ENCODE measurements around the gene MYCBPAP.

MYCBPAP gene

DNA sequence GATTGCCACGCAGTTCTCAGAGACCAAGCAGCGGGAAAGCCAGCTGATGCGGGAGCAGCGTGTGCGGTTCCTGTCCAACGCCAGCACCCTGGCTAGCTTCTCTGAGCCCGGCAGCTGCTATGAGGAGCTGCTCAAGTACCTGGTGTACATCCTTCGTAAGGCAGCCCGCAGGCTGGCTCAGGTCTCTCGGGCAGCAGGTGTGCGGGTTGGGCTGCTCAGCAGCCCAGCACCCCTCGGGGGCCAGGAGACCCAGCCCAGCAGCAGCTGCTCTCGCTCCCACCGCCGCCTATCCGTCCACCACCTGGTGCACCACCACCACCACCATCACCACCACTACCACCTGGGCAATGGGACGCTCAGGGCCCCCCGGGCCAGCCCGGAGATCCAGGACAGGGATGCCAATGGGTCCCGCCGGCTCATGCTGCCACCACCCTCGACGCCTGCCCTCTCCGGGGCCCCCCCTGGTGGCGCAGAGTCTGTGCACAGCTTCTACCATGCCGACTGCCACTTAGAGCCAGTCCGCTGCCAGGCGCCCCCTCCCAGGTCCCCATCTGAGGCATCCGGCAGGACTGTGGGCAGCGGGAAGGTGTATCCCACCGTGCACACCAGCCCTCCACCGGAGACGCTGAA is 67.5 kb downstream of the MYCBPAP start:
- no peaks in the 10 kb centered on the region for H3K36me3 Mint-ChIP-seq (ENCODE audit: low read depth)
- DNase-seq: no peak
- no peak overlapping the region for H3K27ac Mint-ChIP-seq
- no peaks in the 10 kb centered on the region for H3K9me3 Mint-ChIP-seq
- TF ChIP-seq, protein P1, sequence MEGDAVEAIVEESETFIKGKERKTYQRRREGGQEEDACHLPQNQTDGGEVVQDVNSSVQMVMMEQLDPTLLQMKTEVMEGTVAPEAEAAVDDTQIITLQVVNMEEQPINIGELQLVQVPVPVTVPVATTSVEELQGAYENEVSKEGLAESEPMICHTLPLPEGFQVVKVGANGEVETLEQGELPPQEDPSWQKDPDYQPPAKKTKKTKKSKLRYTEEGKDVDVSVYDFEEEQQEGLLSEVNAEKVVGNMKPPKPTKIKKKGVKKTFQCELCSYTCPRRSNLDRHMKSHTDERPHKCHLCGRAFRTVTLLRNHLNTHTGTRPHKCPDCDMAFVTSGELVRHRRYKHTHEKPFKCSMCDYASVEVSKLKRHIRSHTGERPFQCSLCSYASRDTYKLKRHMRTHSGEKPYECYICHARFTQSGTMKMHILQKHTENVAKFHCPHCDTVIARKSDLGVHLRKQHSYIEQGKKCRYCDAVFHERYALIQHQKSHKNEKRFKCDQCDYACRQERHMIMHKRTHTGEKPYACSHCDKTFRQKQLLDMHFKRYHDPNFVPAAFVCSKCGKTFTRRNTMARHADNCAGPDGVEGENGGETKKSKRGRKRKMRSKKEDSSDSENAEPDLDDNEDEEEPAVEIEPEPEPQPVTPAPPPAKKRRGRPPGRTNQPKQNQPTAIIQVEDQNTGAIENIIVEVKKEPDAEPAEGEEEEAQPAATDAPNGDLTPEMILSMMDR (IDR thresholded peaks at IDR 0.05): no peak
- H3K4me1 Mint-ChIP-seq: peaks cover 57% of the 10 kb centered on the region
- no peak overlapping the region for H3K4me3 Mint-ChIP-seq
- peaks cover 11% of the 10 kb centered on the region for H3K27me3 Mint-ChIP-seq (ENCODE audit: low read depth, poor library complexity)

DNA sequence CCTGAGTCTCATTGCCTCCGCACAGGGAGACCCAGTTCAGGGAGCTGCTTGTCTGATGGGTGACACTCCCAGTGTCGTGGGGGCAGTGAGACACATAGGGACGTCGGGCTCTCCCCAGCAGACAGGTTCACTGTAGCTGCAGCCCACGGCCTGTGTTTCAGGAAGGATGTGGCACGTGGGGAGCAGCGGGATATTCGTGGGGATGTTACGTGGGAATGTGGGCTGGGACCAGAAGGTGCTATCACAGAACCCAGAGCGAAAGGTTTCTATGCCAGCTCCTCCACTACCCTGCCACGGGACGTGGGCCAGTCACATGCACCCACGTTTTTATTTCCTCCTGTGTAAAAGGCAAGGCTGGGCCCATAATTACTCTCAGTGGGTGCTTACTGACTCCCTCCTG is 68.6 kb downstream of the MYCBPAP start:
- H3K4me1 Mint-ChIP-seq: peaks cover 57% of the 10 kb centered on the region
- H3K36me3 Mint-ChIP-seq (ENCODE audit: low read depth): no peaks in the 10 kb centered on the region
- peaks cover 9% of the 10 kb centered on the region for H3K27me3 Mint-ChIP-seq (ENCODE audit: low read depth, poor library complexity)
- TF ChIP-seq, protein P1 (IDR thresholded peaks at IDR 0.05): no peak
- no peak for DNase-seq
- no peak overlapping the region for H3K27ac Mint-ChIP-seq
- H3K9me3 Mint-ChIP-seq: no peaks in the 10 kb centered on the region
- H3K4me3 Mint-ChIP-seq: no peak overlapping the region

DNA sequence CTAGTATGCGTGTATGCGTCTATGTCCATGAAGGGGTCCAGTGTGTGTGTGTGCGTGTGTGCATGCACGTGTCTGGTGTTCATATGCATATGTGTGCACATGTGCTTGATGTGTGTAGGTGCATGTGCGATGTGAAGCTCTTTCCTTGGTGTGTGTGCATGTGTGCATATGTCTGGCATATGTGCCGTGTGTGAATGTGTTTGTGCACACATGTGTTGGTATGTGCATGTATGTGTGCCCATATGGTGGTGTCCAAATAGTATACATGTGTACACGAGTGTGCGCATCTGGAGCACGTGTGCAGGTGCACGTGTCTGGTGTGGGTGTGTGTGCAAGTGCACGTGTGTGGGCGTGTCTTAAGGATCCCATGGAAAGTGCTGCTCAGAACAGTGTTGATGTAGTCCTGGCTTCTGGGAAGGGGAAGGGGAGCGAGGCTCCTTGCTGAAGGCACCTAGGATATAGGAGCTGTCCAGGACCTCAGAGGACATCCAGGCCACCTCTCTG is 69.3 kb downstream of the MYCBPAP start:
- Mint-ChIP-seq H3K27me3 (ENCODE audit: low read depth, poor library complexity) (peaks cover 9% of the 10 kb centered on the region), H3K4me1 (peaks cover 57% of the 10 kb centered on the region), H3K4me3 (no peak overlapping the region), H3K36me3 (ENCODE audit: low read depth) (no peaks in the 10 kb centered on the region), H3K27ac (no peak overlapping the region), H3K9me3 (no peaks in the 10 kb centered on the region)
- TF ChIP-seq, protein P1 (IDR thresholded peaks at IDR 0.05): no peak
- DNase-seq: no peak

GRCh38 chr17:50578173-50578572 is 69.9 kb downstream of the MYCBPAP start:
- no peaks in the 10 kb centered on the region for H3K36me3 Mint-ChIP-seq (ENCODE audit: low read depth)
- DNase-seq: no peak
- no peak overlapping the region for H3K27ac Mint-ChIP-seq
- H3K27me3 Mint-ChIP-seq (ENCODE audit: low read depth, poor library complexity): peaks cover 9% of the 10 kb centered on the region
- TF ChIP-seq, protein P1 (IDR thresholded peaks at IDR 0.05): no peak
- H3K4me3 Mint-ChIP-seq: no peak overlapping the region
- no peaks in the 10 kb centered on the region for H3K9me3 Mint-ChIP-seq
- peaks cover 63% of the 10 kb centered on the region for H3K4me1 Mint-ChIP-seq

GRCh38 chr17:50579399-50579798 is 71.2 kb downstream of the MYCBPAP start:
- H3K9me3 Mint-ChIP-seq: no peaks in the 10 kb centered on the region
- no peak for DNase-seq

More at GRCh38 chr17:50579399-50579798, 71.2 kb downstream of the MYCBPAP start:
- TF ChIP-seq, protein P1 (IDR thresholded peaks at IDR 0.05): no peak
- Mint-ChIP-seq H3K36me3 (ENCODE audit: low read depth) (no peaks in the 10 kb centered on the region), H3K4me3 (no peak overlapping the region), H3K27me3 (ENCODE audit: low read depth, poor library complexity) (peaks cover 11% of the 10 kb centered on the region), H3K4me1 (peaks cover 69% of the 10 kb centered on the region), H3K27ac (no peak overlapping the region)
